Nasal cavity respiratory epithelium epithelial cell of viscerocranial mucosa (primary cell): Measurements from ENCODE around the gene PSORS1C2. TPM values are rescaled to one million over a fixed set of nuclear protein-coding genes. Genes with fewer than 3 reads are reported as not detected.

Source experiments
- total RNA-seq: library from RNA; depleted of rRNA; stranded (reverse); fragments of >200 nt; gene quantifications from 2 replicates; pipeline ENCODE4 v1.2.3, GENCODE V29; 2014

The PSORS1C2 gene
- total RNA-seq: not detected in 2 replicates

DNA sequence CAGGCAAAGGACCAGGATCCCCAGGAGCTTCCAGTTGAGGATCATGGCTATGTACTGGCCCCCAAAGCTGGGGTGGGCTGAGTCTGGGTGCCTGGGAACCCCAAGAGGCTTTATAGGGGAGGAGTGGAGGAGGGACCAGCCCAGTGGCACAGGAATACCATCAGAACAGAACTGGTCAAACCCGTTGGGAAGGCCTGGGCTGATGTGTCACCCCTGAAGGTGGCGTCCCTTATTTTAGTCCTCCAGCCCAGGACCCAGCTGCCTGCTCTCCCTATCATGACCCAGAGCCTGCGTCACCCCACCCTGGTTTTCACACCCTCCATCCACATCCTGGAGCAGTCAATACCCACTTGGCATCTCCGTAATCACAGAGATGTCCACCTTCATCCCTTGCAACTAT lies at the start of gene PSORS1C2:
Gene PSORS1C2, minus strand, starts transcription at position 85 of the 400 bp plus-strand sequence. Its CDS starts 40 bp downstream, at position 45.

DNA sequence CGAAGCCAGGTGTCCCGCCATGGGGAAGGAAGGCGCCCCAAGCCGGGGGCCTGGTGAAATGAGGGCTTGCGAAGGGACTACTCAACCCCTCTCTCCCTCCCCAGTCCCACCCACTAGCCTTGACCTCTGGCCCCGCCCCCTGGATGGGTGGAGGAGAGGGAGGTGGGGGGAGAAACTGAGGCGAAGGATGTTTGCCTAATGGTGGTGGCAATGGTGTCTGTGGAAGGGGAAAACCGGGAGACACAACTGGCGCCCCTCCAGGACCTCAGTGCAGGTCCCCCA lies 31.7 kb upstream of the PSORS1C2 start, which contains the start of gene POU5F1:
Gene POU5F1, minus strand, starts transcription at position 83 of the 282 bp plus-strand sequence. Its CDS starts 62 bp downstream, at position 21.

DNA sequence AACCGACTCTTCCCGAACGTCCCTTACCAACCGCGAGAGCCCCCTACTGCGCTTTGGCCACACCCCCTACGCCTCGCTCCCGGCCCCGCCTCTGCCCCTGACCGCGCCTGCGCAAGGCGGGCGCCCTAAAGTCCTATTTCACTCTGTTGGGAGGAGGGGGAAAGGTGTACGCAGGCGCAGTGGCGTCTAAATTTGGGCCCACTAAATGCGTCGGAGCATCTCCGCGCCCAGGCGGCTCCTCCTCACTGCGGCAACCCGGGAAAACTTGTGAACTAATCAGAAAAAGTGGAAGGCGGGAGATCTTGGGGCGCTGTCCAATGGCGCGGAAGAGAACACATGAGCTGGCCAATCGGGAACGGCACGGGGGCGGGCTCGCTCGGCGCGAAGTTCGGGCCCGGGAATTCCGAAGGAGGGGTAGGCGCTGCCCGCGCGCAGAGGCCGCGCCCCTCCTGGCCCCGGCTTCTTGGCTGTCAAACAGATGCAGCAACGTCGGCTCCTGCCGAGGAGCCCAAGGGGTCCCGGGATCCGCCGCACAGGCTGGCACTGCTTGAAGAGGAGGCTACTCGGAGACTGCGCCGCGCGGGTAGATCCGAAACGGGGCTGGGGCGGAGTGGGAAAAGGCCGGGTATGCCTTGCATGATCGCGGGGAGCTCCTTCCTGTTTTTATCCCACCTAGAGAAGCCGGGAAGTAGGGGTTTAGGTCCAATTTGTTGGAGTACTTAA lies 19.4 kb upstream of the PSORS1C2 start, which contains the start of gene TCF19:
Gene TCF19, plus strand, starts transcription at position 450 of the 723 bp plus-strand sequence. CDS start 881 bp downstream, outside the sequence.

DNA sequence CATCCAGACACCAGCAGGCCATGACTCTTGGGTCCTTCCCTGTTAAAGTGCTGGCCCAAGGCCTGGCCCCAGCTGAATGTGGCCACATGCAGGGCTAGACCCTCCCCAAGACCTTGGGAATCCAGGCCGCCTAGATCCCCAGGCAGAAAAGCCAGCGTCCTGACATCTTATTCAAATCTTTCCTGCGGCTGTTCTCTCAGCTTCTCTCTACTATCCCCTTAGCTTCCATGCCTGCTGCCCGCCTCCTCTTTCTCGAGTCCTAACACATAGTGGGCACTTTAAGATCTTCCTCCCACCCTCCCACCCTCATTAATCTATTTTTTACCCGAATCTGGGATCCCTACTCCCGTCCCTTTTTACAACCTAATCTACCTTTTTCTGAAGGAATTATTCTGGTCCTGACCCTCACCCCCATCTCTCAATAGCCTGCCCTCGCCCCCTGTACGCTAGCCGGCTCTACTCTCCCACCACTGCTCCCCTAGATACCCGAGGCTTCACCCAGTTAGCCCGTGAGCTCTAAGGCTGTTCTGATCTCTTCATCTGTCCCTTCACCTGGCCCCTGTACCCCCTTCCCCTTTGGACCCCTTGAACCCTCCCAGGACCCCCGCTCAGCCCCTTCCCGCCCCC lies 18.8 kb upstream of the PSORS1C2 start, which contains the start of gene CCHCR1:
Gene CCHCR1, minus strand, starts transcription at position 290 of the 627 bp plus-strand sequence. Its CDS starts 202 bp downstream, at position 88.

DNA sequence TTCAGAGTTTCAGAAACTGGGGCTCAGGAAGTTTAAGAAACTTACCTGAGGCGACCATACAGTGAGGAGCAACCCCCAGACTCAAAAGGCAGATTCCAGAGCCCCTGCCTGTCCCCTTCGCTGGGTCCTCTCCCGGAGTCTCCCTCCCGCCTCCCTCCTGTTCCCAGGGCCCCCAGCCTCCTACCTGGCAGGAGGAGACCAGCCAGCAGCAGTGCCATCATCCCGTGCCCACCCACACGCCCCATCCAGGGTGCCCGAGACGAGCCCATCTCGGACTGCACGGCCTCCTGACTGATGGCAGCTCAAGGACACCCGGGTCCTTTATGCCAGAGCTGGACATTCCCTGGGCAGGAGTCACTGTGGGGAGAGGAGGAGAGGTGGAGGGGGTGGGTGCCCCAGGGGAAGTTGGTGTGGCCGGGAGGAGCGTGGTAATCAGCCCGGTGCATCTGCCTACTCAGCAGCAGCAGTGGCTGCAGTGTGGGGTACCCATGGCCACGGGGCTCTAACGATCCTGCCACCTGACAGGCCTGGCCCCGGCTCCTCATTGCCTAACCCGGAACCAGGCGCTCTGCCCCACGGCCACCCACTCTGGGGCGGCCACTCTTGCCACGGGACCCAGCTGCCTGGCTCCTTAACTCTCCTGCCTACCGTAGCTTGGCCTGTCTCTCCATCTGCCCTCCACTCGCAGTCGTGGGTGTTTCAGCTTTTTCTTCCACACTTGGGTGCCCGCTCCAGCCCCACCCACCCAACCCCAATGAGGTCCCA lies 18.5 kb downstream of the PSORS1C2 start, which contains the start of gene CDSN:
Gene CDSN, minus strand, starts transcription at position 296 of the 765 bp plus-strand sequence. Its CDS starts 27 bp downstream, at position 269.

DNA sequence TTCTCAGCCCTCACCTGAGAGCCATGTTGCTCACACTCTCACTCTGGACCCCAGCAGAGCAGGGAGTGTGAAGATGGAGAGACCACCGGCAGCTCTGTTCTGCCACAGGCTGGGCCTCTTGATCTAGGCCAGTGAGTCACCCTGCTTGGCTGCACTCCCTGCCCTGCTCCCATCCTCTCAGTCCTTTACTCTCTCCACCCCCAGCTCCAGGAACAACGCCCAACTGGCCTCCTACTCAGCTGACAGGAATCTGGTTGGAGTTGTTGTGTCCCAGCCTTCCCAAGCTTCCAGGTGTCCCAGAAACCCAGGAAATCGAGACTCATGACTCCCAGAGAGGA lies 24.4 kb downstream of the PSORS1C2 start, which contains the start of gene PSORS1C1:
Gene PSORS1C1, plus strand, starts transcription at position 260 of the 338 bp plus-strand sequence. CDS start 14,833 bp downstream, outside the sequence.

DNA sequence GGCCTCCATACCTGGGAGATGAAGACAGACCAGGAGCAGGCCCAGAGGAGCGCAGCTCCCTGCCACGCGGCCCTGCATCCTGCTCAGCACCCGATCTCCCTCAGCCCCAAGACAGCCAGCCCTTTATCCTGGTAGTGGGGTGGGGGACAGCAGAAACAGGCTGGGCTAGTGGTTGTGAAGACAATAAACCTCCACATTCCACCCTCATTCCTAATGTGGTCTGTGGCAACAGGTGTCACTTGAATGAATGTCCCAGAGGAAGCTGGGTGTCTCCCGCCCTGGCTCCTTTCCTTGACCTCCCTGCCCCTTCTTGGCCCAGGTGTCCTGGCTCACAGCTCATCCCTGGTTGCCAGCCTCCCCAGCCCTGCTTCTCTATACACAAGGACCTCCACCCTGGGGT lies 26.4 kb downstream of the PSORS1C2 start, which contains the start of gene C6orf15:
Gene C6orf15, minus strand, starts transcription at position 98 of the 400 bp plus-strand sequence. Its CDS starts 20 bp downstream, at position 78.

Other genes with a start within 250 kb of the PSORS1C2 start
- 6.5 and 15.9 TPM in 2 replicates for gene GTF2H4, start 230.9 kb downstream of the PSORS1C2 start, total RNA-seq
- gene VARS2, start 224.8 kb downstream of the PSORS1C2 start, total RNA-seq: 20.9 and 25.3 TPM in 2 replicates
- gene SFTA2, start 206.9 kb downstream of the PSORS1C2 start, total RNA-seq: not detected in 2 replicates
- gene MUCL3, start 198.1 kb downstream of the PSORS1C2 start, total RNA-seq: not detected in 2 replicates
- 0.78 TPM in 1 of 2 replicates, not detected in the other for gene MUC21, start 155.3 kb downstream of the PSORS1C2 start, total RNA-seq
- gene MUC22, start 128.6 kb downstream of the PSORS1C2 start, total RNA-seq: under 0.01 TPM in 1 of 2 replicates, not detected in the other
- 0.34 TPM in 1 of 2 replicates, not detected in the other for gene C6orf15, start 26.5 kb downstream of the PSORS1C2 start, total RNA-seq
- gene PSORS1C1, start 24.3 kb downstream of the PSORS1C2 start, total RNA-seq: 1.7 and 6.0 TPM in 2 replicates
- gene CDSN, start 18.6 kb downstream of the PSORS1C2 start, total RNA-seq: under 0.01 and 10.9 TPM in 2 replicates
- gene CCHCR1, start 18.7 kb upstream of the PSORS1C2 start, total RNA-seq: 12.5 and 15.0 TPM in 2 replicates
- 1.7 and 2.1 TPM in 2 replicates for gene TCF19, start 19.5 kb upstream of the PSORS1C2 start, total RNA-seq
- gene POU5F1, start 31.6 kb upstream of the PSORS1C2 start, total RNA-seq: 0.50 and 0.68 TPM in 2 replicates
- 77.9 and 406 TPM in 2 replicates for gene HLA-C, start 133.0 kb upstream of the PSORS1C2 start, total RNA-seq
- 42.4 and 230 TPM in 2 replicates for gene HLA-B, start 218.1 kb upstream of the PSORS1C2 start, total RNA-seq